Occipital lobe (tissue), 2 donors: ENCODE measurements around the gene CD79B. TPM values are rescaled to one million over a fixed set of nuclear protein-coding genes. Genes with fewer than 3 reads are reported as not detected.

Experiments
- DNase-seq: peaks from one replicate; lab custom pipeline; 2025; lab: John Stamatoyannopoulos, UW
- total RNA-seq: library from RNA; depleted of rRNA; stranded (reverse); fragments of >200 nt; gene quantifications from one replicate; pipeline ENCODE4 v1.2.3, GENCODE V29; 2014

The CD79B gene
- total RNA-seq: not detected

- DNase-seq: no peak
Observed at GRCh38 chr17:63931981-63932561, at the start of gene CD79B. Gene CD79B (minus strand): TSS chr17:63932331. CDS start chr17:63932261, 70 bp downstream.

- no peak for DNase-seq
Observed at GRCh38 chr17:63978272-63979200, 46.4 kb upstream of the CD79B start.

- no peak for DNase-seq
Observed at GRCh38 chr17:63976702-63977101, 44.6 kb upstream of the CD79B start.

GRCh38 chr17:63975541-63976092 lies 43.5 kb upstream of the CD79B start:
- DNase-seq: no peak

DNA sequence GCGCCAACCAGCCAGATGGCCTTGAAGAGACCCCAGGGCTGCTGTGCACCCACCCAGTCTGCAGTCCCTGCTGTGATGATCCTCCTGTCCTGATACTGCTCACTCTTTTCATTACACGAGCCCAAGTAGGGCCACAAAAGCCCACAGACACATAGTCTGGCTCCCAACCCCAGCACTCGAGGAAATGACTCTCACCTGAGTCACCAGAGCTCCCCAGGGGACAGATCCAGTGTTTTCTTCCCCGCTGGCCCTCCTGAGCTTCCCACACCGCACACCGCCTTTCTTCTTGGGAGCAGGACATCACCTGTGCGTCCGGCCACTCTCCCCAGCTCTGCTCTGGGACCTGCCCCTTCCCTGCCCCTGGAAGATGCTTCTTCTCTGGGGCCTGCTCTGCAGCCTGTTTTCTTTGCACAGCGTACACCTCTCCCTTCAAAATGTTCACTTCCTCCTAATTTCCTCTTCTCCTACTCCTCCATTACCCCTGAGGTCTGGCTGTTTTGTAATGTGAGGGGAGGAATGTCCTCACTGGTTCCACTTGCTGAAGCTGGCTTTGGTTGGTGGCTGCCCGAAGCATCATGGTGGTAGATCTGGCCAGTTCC lies 42.6 kb upstream of the CD79B start:
- no peak for DNase-seq

DNA sequence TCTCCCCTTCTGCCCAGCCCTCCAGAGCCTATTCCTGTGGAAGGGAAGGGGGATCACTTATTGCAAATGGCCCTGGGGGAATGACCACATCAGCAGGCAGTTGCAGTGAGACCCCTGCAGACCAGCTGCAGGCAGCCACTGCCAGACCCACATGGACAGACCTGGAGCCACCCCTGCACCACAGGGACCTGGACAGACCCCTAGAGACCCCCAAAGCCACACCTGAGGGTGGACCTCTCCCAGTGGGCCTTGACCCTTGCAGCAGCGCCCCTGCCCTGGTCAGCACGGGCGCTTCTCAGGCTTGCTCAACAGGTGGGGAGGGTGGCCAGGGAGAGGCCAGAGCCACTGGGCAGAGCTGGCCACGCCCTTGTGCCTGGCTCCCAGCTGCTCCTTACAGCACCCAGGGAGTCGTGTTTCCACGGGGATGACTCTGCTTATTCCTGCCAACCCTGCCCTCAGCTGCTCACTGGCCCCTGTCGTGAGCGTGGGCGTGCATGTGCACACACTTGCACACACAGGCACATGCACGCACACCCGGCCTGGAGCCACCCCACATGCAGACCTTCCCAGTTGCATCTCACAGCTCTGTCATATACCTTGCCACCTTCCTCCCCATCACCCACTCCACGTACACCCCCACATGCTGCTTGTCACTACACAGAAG lies 41.9 kb upstream of the CD79B start:
- no peak for DNase-seq

DNA sequence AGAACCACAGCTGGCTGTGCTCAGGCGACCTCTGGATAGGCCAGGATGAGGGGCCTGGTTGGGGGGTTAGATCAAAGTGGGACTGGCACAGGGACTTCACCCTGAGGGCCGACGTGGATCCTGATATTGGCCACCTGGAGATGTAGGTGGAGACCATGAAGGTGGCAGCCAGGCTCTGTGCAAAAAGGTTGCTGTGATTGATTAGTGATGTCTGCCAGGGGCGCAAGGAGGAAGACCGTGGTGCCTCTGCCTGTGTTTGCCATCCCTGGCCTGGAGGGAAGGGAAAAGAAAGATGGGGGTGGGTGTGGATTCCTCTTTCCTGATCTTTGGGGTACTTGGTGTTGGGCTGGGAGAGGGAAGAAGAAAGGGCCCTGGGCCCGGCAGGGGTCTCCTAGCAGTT lies 41.1 kb upstream of the CD79B start:
- no peak for DNase-seq

DNA sequence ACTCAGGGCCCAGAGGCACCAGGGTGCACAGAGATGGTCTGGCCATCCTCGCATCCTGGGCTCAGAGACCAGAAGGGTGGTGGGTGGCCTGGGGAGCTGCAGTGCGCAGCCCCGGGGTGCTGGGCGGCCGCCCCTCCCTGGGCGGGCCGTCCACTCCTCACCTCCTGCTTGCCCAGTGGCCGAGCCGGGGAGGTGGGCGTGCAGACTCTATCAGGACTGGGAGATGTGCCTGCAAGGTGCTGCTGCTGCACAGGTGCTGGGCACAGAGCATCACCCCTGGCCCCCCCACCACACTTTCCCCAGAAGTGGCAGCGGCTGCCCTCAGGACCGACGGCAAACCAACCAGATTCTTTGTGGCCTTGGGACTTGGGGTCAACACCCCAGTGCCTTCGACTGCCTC lies 40.7 kb upstream of the CD79B start, which contains the start of gene SCN4A:
SCN4A (minus strand) TSS at position 123 of the 400 bp plus-strand sequence; CDS start at position 46, 77 bp downstream.
- DNase-seq: no peak

- DNase-seq: no peak
Observed at GRCh38 chr17:63969278-63969677, 37.1 kb upstream of the CD79B start.

- DNase-seq: no peak
Observed at GRCh38 chr17:63967953-63968352, 35.8 kb upstream of the CD79B start.

DNA sequence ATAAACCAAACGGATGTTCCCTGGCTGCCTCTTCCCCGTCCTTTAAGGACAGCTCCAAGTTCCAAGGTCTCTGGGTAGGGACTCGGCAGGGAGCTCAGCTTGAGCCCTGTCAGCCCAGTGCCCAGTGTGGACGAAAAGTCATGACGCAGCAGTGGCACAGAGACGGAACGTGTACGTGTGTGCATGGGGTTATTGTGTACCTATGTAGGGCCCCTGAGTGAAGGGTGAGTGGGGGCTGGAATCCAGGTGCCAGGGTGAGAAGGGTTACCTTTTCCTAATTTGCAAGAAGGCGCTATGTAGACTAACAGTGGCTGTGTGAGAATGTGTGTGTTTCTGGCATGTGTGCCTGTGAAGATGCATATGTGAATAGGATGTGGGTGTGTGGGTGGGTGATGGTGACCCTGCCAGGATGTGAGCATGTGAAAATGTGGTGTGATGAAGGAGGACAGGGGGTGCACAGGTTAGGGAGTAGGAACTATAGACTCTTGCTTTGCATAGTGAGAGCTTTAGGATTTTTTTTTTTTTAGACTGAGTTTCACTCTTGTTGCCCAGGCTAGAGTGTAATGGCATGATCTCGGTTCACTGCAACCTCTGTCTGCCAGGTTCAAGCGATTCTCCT lies 34.6 kb upstream of the CD79B start:
- DNase-seq: no peak

DNA sequence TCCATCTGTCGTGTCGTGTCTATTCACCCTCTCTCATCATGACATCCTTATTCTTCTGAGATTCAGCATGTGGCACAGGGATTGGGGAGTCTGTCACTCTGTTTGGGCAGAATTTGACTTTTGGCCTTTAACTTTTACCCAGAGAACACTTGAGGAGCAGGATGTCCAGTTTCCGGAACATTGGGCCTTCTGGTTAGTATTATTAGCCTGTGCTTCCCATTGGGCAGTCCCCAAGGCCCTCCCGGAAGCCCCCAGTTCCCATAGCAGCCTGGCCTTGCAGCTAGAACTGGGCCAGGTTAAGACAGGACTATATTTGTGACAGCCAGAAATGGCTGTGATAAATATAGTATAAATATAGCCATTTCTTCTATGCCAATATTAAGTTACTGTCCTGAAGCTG lies 31.0 kb upstream of the CD79B start:
- no peak for DNase-seq

DNA sequence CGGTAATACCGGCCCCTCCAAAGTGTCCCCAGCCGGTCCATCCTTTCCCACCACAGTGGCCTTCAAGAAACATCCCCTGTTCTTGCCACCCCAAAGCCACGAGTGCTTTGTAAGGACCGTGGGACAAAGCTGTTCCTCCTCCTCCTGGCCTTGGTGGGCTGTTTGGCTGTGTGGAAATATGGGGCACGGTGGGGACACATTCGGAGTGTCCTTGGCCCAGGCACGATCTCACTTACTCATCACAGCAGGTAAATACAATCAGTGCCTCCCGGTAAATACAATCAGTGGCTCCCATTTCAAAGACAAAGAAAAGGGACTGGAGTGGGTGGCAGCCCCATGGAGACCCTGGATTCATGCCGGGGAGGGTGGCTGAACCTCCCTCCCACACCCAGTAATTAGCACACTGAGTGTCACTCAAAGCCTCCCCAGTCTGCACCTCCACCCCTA lies 30.2 kb upstream of the CD79B start:
- DNase-seq: no peak

- no peak for DNase-seq
Observed at GRCh38 chr17:63961355-63962212, 29.5 kb upstream of the CD79B start.

DNA sequence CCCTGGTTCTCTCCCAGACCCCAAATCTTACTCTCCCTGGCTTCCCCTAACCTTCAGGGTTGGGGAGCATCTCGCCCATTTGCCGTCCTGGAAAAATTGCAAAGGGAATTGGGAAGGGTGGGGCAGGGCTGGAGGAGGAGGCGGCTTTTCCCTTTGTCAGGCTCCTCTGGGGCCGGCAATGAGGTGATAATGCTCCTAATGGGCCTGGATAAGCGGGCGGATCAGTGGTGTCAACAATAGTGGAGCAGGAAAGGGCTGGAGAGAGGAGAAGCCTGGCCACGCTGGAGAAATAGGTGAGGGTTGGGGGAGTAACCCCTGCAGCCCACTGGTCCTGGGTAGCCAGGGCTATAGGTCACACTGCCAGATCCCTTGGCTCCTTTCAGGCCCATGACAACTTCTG lies 28.3 kb upstream of the CD79B start:
- no peak for DNase-seq

DNA sequence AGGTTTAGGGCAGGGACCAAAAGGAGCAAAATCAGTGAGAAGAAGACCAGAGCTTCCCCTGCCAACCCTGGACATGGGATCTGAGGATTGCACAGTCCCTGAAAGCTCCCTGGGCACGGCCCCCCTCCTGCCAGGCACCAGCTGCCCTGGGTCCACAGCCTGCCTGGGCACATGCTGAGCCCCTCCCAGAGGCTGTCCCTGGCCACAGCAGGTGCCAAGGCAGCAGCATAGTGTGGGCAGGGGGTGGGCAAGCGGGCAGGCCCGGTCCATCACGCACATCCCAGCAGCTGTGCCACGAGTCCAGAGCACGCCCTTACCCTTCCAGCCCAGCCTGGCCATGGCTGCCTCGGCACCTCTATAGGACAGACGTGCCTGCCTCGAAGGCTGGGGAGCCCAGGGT lies 27.9 kb upstream of the CD79B start:
- no peak for DNase-seq

DNA sequence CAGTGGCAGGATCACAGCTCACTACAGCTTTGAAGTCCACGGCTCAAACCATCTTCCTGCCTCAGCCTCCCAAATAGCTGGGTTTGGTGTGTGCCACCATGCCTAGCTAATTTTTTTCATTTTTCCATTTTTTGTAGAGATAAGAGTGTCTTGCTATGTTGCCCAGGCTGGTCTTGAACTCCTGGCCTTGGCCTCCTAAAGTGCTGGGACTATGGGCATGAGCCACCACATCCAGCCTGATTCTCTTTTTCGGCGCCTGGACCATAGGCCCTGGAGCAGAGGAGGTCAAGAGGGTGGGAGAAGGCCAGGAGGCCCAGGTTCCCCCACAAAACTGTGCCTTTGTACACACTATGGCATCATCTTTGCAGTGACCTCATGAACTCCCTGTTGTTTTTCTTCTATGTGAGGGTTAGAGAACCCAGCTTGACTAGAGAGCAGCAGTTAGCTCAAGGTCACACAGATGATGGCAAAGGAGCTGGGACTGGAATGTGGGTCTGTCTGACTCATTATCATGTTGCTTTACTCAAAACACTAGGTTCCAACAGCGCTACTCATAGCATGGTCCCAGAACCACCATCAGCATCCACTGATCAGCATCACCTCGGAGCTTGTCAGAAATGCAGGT lies 24.3 kb upstream of the CD79B start:
- no peak for DNase-seq

DNA sequence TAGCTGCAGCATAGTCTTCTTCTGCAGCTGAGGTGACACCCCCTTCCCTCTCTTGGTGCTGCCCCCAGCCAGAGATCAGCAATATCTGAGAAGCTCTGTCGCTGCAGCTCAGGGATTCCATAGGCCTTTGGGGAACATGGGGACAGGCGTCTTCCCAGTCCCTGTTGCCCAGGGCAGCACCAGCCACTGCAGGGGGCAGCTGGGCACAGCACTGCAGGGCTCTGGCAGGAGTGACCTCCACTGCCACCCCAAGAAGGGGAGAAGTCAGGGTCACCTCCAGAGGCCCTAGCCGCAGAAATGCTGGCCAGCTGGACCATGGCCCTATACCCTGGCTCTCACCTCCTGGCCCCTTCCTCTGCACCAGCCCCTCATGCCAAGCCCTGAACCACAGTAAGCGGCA lies 23.7 kb upstream of the CD79B start:
- no peak for DNase-seq

DNA sequence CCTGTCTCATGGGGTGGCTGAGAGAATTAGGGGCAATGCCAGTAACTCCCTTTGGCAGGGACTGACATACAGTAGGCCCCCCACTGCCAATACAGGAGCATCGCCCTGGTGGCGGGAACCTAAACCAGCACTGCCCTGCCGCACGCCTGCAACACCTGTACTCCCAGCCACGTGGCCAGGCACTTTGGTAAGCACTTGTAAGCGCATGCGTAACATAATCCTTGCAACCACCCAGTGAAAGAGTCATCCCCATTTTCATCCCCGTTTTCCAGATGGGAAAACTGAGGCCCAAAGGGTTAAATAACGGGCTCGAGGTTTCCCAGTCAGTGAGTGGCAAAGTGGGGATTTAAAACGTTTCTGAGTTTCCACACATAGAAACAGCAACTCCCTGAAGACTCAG lies 23.1 kb upstream of the CD79B start:
- DNase-seq: no peak
